ENCODE data around the gene RAD51D.
"Not testable (repeated sequence)": the region's sequence is repeated elsewhere in the genome, so short reads cannot be mapped to it uniquely, and the experiment has no call there.

Gene RAD51D

GRCh38 chr17:35094902-35095301 is 24.8 kb downstream of the RAD51D start:
- DNase-seq (no peak), ATAC-seq (ENCODE audit: insufficient read depth, low read depth) (no peak)
- Histone ChIP-seq H3K27me3 (ENCODE audit: insufficient read depth, low read length, poor library complexity) (no peaks in the 10 kb centered on the region), H3K4me1 (ENCODE audit: insufficient read depth, low read length) (peaks cover 5% of the 10 kb centered on the region), H3K27ac (ENCODE audit: low read length) (no peak overlapping the region), H3K9me3 (ENCODE audit: insufficient read depth, low read length, severe bottlenecking) (no peaks in the 10 kb centered on the region), H4K20me1 (ENCODE audit: insufficient read depth, low read length) (no peaks in the 10 kb centered on the region), H3K4me3 (ENCODE audit: low read depth in 1 of 2, low read length in 2 of 2) (no peak overlapping the region), H2AFZ (ENCODE audit: low read depth, low read length) (no peak overlapping the region), H3K9ac (ENCODE audit: low read depth, low read length) (no peak overlapping the region), H3K4me2 (ENCODE audit: insufficient read depth, low read length) (no peak overlapping the region), H3K36me3 (ENCODE audit: insufficient read depth, low read length) (peaks cover 23% of the 10 kb centered on the region), H3K79me2 (ENCODE audit: insufficient read depth, low read length) (no peaks in the 10 kb centered on the region)
- TF ChIP-seq, protein P1, sequence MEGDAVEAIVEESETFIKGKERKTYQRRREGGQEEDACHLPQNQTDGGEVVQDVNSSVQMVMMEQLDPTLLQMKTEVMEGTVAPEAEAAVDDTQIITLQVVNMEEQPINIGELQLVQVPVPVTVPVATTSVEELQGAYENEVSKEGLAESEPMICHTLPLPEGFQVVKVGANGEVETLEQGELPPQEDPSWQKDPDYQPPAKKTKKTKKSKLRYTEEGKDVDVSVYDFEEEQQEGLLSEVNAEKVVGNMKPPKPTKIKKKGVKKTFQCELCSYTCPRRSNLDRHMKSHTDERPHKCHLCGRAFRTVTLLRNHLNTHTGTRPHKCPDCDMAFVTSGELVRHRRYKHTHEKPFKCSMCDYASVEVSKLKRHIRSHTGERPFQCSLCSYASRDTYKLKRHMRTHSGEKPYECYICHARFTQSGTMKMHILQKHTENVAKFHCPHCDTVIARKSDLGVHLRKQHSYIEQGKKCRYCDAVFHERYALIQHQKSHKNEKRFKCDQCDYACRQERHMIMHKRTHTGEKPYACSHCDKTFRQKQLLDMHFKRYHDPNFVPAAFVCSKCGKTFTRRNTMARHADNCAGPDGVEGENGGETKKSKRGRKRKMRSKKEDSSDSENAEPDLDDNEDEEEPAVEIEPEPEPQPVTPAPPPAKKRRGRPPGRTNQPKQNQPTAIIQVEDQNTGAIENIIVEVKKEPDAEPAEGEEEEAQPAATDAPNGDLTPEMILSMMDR (IDR thresholded peaks at IDR 0.05; ENCODE audit: borderline replicate concordance, extremely low read depth, low read length, poor library complexity, severe bottlenecking), result no peak
- no peak for TF ChIP-seq EZH2 (IDR thresholded peaks at IDR 0.05; ENCODE audit: borderline replicate concordance, low read depth, low read length, severe bottlenecking)

GRCh38 chr17:35090707-35091106 is 29.0 kb downstream of the RAD51D start:
- ATAC-seq (ENCODE audit: insufficient read depth, low read depth); H4K20me1 ChIP-seq (ENCODE audit: insufficient read depth, low read length); H3K4me3 ChIP-seq (ENCODE audit: low read depth in 1 of 2, low read length in 2 of 2); H3K4me2 ChIP-seq (ENCODE audit: insufficient read depth, low read length); H3K9me3 ChIP-seq (ENCODE audit: insufficient read depth, low read length, severe bottlenecking); H2AFZ ChIP-seq (ENCODE audit: low read depth, low read length); H3K9ac ChIP-seq (ENCODE audit: low read depth, low read length); DNase-seq; H3K27me3 ChIP-seq (ENCODE audit: insufficient read depth, low read length, poor library complexity); H3K27ac ChIP-seq (ENCODE audit: low read length); H3K36me3 ChIP-seq (ENCODE audit: insufficient read depth, low read length): not testable (repeated sequence)
- Histone ChIP-seq H3K4me1 (ENCODE audit: insufficient read depth, low read length) (peaks cover 34% of the 10 kb centered on the region), H3K79me2 (ENCODE audit: insufficient read depth, low read length) (peaks cover 22% of the 10 kb centered on the region)

- H3K4me2 ChIP-seq (ENCODE audit: insufficient read depth, low read length), result peak overlapping the region; percentile 73
- peak; percentile 42 for ATAC-seq (ENCODE audit: insufficient read depth, low read depth)
- no peaks in the 10 kb centered on the region for H4K20me1 ChIP-seq (ENCODE audit: insufficient read depth, low read length)
- H3K27ac ChIP-seq (ENCODE audit: low read length), result peak overlapping the region; percentile 74
- peaks cover 34% of the 10 kb centered on the region for H3K4me1 ChIP-seq (ENCODE audit: insufficient read depth, low read length)
- peak overlapping the region; percentile 56 for H3K9ac ChIP-seq (ENCODE audit: low read depth, low read length)
- peak; percentile 31 for DNase-seq
- H3K36me3 ChIP-seq (ENCODE audit: insufficient read depth, low read length), result no peaks in the 10 kb centered on the region
- H3K27me3 ChIP-seq (ENCODE audit: insufficient read depth, low read length, poor library complexity), result no peaks in the 10 kb centered on the region
- H2AFZ ChIP-seq (ENCODE audit: low read depth, low read length), result peak overlapping the region; percentile 86
- H3K4me3 ChIP-seq (ENCODE audit: low read depth in 1 of 2, low read length in 2 of 2), result peak overlapping the region; percentile 8 to 61; a peak in 3 of 4 replicates
- peaks cover 28% of the 10 kb centered on the region for H3K79me2 ChIP-seq (ENCODE audit: insufficient read depth, low read length)
- TF ChIP-seq, protein P1 (IDR thresholded peaks at IDR 0.05; ENCODE audit: borderline replicate concordance, extremely low read depth, low read length, poor library complexity, severe bottlenecking), result no peak
- TF ChIP-seq EZH2 (IDR thresholded peaks at IDR 0.05; ENCODE audit: borderline replicate concordance, low read depth, low read length, severe bottlenecking), result no peak
- no peaks in the 10 kb centered on the region for H3K9me3 ChIP-seq (ENCODE audit: insufficient read depth, low read length, severe bottlenecking)
These were observed 29.9 kb downstream of the RAD51D start for GRCh38 chr17:35089586-35090296.

DNA sequence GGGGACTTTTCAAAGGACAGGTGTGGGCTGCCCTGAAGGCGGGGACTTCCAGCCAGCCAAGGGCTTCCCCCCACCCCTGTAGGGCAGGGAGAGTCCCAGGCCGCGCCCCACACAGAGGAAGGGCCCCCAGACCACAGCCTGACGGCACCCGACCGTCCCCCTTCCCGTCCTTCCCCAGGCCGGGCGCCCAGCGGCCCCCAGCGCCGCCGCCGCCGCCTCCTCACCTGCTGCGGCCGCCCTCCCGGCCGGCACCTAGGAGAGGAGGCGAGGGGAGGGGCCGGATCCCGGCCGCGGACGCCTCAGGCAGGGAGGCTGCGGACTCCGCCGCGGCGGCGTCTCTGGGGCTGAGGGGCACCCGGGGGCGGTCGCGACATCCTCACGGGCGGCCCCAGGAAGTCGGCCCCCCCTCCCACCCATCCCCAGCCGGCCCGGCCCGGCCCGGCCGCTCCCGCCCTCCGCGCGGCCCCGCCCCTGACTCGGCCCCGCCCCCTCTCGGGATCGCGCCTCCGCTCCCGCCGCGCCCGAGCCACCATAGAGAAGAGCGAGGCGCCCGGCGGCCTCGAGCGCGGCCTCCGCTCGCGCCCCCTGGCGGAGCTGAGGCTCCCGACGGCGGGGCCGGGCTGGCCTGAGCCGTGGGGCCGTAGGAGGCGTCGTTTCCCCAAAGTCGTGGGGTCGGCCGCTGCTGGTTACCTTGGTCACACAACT is 30.6 kb downstream of the RAD51D start:
- peak overlapping the region; percentile 74 for H3K27ac ChIP-seq (ENCODE audit: low read length)
- no peaks in the 10 kb centered on the region for H3K9me3 ChIP-seq (ENCODE audit: insufficient read depth, low read length, severe bottlenecking)
- no peaks in the 10 kb centered on the region for H3K27me3 ChIP-seq (ENCODE audit: insufficient read depth, low read length, poor library complexity)
- H3K36me3 ChIP-seq (ENCODE audit: insufficient read depth, low read length), result no peaks in the 10 kb centered on the region
- TF ChIP-seq, protein P1 (IDR thresholded peaks at IDR 0.05; ENCODE audit: borderline replicate concordance, extremely low read depth, low read length, poor library complexity, severe bottlenecking), result peak; percentile 88
- no peak for TF ChIP-seq EZH2 (IDR thresholded peaks at IDR 0.05; ENCODE audit: borderline replicate concordance, low read depth, low read length, severe bottlenecking)
- peaks cover 34% of the 10 kb centered on the region for H3K4me1 ChIP-seq (ENCODE audit: insufficient read depth, low read length)
- peak overlapping the region; percentile 93 for H3K9ac ChIP-seq (ENCODE audit: low read depth, low read length)
- peak overlapping the region; percentile 91 for H2AFZ ChIP-seq (ENCODE audit: low read depth, low read length)
- no peaks in the 10 kb centered on the region for H4K20me1 ChIP-seq (ENCODE audit: insufficient read depth, low read length)
- peak overlapping the region; percentile 71 to 86; a peak in 3 of 4 replicates for H3K4me3 ChIP-seq (ENCODE audit: low read depth in 1 of 2, low read length in 2 of 2)
- peaks cover 28% of the 10 kb centered on the region for H3K79me2 ChIP-seq (ENCODE audit: insufficient read depth, low read length)
- DNase-seq (peak; percentile 89), ATAC-seq (ENCODE audit: insufficient read depth, low read depth) (peak; percentile 83)
- H3K4me2 ChIP-seq (ENCODE audit: insufficient read depth, low read length), result peak overlapping the region; percentile 87

Data from DND-41 (cell line).